ENCODE measurements around the gene NLGN2.
A peak's percentile ranks its signal among the peaks of the same experiment; 100 is the strongest.
"Not testable (repeated sequence)": the region's sequence is repeated elsewhere in the genome, so short reads cannot be mapped to it uniquely, and the experiment has no call there.

The NLGN2 gene

DNA sequence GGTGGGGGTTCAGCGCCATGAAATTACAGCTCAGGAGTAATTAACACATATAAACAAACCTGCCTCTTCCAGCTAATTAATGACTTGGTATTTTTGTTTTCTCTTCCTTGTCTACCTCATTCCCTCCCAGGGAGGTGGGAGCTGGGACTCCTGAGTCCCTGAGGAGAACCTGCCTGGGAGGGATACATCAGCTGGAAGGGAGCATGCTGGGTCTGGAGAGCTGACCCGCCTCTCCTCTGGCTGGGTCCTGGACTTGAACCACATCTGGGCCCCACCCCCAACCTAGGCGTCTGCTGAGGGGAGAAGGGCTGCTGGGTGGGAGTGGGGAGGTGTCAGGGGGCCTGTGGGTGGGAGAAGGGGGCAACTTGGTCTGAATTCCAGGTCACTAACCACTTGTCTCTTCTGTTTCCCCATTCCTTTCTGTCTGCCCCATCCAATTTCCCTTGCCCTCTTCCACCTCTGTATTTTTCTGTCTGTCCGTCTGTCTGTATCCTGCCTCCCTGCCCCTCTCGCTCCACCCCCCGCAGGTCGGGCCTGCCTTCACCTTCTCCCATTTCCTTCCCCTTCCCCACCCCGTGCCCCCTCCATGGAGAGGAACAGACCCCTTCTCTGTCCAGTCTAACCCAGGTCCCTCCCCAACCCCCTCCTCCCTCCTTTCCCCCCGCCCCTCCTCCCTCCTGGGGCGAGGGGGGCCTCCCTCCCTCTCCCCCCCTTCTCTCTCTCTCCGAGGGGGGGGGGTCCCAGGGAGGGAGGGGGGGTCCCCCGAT is at the start of gene NLGN2:
TSS of gene NLGN2 (plus strand) at position 361 of the 767 bp plus-strand sequence. CDS start 411 bp downstream, outside the sequence.
- DNase-seq (ENCODE audit: extremely low spot score, insufficient read length, low read depth) (no peak), FAIRE-seq (no peak)

DNA sequence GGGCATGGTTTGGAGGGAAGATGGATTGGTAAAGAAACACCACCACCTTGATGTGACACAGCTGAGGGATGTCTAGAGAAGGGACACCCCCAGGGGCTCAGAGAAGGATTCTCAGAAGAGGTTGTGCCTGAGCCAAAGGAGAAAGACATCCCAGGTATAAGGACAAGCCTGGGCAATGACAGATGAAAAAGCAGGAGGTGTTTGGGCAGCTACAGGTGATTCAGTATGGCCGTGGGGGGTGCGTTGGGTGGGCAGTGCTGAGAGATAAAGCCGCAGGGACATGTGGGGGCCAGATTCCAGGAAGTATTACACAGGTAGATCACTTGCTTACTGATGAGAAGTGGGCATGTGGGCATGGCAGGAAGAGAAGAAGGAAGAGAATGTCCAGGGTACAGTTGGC is 45.7 kb upstream of the NLGN2 start:
- FAIRE-seq, result no peak
- DNase-seq (ENCODE audit: extremely low spot score, insufficient read length, low read depth), result no peak

DNA sequence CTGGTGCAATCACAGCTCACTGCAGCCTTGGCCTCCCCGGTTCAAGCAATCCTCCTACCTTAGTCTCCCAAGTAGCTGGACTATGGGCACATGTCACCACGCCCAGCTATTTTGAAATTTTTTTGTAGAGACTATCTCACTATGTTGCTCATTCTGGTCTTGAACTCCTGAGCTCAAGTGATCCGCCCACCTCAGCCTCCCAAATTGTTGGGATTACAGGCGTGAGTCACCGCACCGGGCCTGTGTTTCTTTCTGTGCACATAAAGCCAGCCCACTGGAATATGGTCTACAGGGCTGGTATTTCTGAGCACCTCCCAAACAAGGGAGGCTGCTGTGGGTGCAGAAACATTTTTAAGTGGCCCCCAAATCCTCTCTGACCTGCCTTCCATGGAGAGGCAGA is 44.3 kb upstream of the NLGN2 start:
- no peak for DNase-seq (ENCODE audit: extremely low spot score, insufficient read length, low read depth)
- FAIRE-seq, result no peak

DNA sequence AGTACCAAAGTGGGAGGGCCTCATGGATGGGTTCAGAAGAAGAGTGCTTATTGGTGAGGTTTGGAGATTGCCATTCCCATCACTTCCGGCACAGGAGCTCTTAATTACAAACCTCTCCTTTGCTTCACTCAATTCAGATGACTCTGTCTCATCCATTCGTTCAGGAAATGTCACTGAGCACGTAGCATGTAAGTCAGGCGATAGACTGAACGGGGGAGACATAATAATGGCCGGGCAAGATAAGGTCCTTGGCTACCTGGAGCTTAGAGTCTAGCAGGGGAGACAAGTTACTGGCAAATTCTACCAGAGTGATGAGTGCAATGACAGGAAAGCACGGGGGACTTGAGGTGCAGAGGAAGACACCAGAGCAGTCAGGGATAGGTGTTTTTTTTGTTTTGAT is 41.7 kb upstream of the NLGN2 start:
- not testable (repeated sequence) for FAIRE-seq; DNase-seq (ENCODE audit: extremely low spot score, insufficient read length, low read depth)

DNA sequence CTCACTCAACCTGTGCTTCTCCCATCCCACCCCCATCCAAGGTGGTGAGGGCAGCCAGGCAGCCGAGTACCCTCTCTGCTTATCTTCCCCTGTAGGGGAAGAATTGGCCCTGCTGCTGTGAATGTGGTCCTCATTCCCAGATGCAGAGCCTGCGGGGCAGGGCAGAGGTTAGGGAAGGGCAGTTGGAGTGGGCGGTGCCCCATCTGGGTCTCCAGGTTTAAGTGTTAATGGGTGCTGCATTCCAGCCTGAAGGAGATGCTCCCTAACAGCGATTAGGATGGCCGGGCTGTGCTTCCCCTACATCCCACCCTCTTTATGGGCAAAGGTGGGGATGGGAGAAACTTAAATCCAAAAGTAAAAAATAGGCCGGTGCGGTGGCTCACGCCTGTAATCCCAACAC is 40.6 kb upstream of the NLGN2 start:
- FAIRE-seq, result no peak
- DNase-seq (ENCODE audit: extremely low spot score, insufficient read length, low read depth), result no peak

DNA sequence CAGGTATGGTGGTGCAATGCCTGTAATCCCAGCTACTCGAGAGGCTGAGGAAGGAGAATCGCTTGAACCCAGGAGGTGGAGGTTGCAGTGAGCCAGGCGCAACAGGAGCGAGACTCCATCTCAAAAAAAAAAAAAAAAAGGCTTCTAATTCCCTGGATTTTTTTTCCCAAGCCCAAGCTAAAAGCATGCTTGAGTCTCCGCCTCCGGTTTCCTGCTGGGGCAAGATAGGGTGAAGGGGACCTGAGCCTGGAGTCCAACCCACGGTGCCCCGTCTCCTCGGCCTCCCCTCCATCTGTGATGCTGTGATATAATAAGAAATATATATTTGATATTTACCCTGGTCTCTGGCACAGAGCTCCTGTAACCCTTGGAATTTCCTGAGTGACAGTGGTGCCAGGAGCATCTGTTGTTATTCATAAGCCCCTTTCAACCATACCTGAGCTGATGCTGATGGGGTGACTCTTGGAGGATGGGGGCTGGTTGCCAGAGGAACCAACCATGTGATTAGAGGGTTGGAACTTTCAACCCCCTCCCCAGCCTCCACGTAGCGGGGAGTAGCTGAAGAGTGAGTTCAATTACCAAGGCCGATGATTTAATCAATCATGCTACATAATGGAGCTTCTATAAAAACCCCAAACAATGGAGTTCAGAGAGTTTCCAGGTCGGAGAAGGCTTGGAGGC is 39.6 kb upstream of the NLGN2 start:
- FAIRE-seq (no peak), DNase-seq (ENCODE audit: extremely low spot score, insufficient read length, low read depth) (no peak)

DNA sequence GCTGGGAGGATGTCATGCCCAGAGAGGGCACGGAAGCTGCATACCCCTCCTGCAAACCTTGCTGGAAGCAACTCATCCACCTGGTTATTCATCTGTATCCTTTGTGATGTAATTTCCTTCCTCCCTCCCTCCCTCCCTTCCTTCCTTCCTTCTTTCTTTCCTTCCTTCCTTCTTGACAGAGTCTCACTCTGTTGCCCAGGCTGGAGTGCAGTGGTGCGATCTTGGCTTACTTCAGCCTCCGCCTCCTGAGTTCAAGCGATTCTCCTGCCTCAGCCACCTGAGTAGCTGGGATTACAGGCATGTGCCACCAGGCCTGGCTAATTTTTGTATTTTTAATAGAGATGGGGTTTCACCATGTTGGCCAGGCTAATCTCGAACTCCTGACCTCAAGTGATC is 39.0 kb upstream of the NLGN2 start:
- FAIRE-seq; DNase-seq (ENCODE audit: extremely low spot score, insufficient read length, low read depth): not testable (repeated sequence)

DNA sequence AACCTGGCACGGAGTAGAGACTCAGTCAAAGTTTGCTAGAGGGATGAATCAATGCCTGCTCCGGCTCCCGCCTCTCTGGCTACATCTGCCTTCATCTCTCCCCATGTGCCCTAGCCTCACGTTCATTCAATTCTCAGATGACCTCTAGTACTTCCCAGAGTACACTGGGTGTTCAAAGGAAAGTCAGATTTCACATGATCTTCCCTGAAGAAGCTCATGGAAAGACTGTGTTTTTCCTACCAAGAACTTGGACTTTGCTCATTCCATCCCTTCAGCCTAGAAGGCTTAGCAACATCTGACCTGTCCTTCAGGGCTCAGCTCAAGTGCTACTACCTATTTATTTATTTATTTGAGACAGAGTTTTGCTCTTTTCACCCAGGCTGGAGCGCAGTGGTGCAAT is 37.8 kb upstream of the NLGN2 start:
- FAIRE-seq (no peak), DNase-seq (ENCODE audit: extremely low spot score, insufficient read length, low read depth) (no peak)

DNA sequence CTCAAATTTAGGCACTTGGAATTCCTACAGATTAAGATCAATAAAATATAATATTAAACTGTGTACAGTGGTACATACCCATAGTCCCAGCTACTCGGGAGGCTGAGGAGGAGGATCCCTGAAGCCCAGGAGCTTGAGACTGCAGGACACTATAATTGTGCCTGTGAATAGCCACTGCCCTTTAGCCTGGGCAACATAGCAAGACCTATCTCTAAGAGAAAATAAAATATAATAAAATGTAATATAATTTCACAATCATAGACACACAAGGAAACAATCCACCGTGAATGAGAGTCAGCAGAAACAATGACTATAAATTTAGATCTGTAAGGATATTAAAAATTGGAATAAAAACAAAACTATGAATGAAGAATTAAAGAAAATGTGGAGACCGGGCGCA is 36.8 kb upstream of the NLGN2 start:
- no peak for FAIRE-seq
- DNase-seq (ENCODE audit: extremely low spot score, insufficient read length, low read depth), result no peak

DNA sequence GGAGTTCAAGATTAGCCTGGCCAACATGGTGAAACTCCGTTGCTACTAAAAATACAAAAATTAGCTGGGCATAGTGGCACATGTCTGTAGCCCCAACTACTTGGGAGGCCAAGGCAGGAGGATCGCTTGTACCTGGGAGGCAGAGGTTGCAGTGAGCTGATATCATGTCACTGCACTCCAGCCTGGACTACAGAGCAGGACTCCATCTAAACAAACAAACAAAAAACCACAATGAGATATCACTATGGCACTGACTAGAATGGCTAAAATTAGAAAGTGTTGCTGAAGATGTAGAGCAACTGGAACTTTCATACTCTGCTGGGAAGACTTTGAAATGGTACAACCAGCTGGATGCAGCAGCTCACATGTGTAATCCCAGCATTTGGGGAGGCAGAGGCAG is 33.3 kb upstream of the NLGN2 start:
- DNase-seq (ENCODE audit: extremely low spot score, insufficient read length, low read depth) (no peak), FAIRE-seq (no peak)

DNA sequence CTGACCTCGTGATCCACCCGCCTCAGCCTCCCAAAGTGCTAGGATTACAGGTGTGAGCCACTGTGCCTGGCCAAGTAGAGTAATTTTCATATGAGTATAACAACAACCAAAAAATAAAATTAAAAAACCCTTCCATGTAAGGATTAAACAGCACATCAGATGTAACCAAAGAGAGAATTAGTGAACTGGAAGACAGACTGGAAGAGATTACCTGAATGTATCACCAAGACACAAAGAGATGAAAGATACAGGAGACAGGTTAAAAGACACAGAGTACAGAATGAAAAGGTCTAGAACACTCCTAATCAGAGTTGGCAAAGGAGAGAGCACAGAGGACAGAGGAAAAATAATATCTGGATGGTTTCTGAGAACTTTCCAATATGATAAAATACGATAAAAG is 28.5 kb upstream of the NLGN2 start:
- no peak for FAIRE-seq
- no peak for DNase-seq (ENCODE audit: extremely low spot score, insufficient read length, low read depth)

DNA sequence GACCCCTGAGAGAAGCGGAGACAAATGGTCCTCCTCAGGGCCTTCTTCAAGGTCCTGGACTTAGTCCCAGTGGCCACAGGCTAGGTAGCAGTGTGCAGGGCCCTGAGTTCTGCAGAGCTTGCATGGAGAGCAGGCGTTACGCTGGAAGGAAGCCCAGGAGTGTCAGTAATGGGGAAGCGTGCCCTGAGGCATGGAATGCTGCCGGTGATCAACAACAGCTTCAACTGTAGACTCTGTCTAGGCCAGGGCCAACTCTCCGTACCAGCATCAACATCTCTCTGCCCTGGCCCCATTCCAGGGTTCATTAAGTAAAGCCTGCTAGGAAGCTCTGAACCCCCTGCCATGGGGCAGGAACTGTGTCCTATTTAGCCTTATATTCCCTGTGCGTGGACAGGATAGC is 27.3 kb upstream of the NLGN2 start:
- DNase-seq (ENCODE audit: extremely low spot score, insufficient read length, low read depth) (no peak), FAIRE-seq (no peak)

DNA sequence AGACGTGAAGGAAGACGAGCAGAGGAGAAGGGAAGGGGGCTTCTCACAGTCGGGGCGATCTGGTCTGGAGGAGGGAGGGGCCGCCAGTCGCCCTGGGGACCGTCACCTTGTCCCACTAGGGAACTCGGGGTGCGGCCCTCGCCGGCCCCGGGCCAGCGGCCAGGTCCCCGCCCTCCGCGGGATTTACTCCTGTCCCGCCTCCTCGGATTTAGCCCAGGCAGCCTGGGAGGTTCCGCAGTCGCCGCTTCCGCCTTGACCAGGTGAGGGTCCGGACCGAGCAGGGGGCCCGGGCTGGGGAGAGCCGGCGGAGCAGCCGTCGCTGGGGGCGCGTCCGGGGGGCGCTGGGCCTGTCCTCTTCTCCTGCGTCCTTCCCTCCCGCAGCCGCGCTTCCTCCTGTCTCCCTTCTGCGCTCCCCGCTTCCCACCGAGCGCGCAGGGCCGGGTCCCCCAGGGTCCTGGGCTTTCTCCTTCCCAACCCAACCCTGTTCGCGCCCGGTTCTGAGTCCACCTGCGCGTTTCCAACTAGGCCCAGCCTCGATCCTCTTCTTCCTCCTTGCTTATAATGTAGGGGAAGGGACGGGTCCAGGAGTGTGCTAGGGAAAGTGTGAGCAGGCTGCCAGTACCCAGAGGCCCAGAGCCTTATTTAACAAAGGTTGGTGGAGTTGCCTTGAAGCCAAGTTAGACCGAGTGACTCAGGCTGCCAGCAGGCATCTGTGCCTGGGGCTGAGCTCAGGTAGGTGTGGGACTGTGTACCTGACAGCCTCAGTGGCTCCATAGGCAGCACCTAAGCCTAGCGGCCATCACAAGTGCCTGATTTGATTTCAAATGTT is 26.6 kb upstream of the NLGN2 start, which contains the start of gene TNK1:
TSS of gene TNK1 (plus strand) at position 235 of the 829 bp plus-strand sequence. CDS start 1,838 bp downstream, outside the sequence.
- DNase-seq (ENCODE audit: extremely low spot score, insufficient read length, low read depth) (no peak), FAIRE-seq (no peak)

DNA sequence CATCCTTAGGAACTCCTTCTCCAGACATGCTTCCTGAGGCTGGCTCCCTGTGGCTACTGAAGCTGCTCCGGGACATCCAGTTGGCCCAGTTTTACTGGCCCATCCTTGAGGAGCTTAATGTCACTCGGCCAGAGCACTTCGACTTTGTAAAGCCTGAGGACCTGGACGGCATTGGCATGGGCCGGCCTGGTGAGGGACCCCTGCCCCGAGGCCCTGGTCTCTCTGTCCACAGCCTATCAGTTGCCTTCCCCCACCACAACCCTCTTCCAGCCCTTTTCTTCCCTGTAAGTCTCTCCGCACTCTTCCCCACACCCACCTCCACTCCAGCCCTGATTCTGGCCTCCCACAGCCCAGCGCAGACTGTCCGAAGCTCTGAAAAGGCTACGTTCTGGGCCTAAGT is 24.7 kb upstream of the NLGN2 start:
- DNase-seq (ENCODE audit: extremely low spot score, insufficient read length, low read depth), result no peak
- FAIRE-seq, result no peak

DNA sequence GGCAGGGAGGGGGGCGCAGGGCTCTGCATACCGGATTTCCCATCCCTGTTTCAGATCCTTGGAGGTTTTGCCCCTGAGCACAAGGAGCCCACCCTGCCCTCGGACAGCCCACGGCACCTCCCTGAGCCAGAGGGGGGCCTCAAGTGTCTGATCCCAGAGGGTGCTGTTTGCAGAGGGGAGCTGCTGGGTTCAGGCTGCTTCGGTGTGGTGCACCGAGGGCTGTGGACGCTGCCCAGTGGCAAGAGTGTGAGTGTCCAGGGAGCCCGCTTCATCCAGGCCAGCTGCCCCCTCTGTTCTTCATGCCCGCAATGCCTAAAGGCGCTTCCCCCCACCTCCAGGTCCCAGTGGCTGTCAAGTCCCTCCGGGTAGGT is 24.3 kb upstream of the NLGN2 start:
- DNase-seq (ENCODE audit: extremely low spot score, insufficient read length, low read depth), result no peak

DNA sequence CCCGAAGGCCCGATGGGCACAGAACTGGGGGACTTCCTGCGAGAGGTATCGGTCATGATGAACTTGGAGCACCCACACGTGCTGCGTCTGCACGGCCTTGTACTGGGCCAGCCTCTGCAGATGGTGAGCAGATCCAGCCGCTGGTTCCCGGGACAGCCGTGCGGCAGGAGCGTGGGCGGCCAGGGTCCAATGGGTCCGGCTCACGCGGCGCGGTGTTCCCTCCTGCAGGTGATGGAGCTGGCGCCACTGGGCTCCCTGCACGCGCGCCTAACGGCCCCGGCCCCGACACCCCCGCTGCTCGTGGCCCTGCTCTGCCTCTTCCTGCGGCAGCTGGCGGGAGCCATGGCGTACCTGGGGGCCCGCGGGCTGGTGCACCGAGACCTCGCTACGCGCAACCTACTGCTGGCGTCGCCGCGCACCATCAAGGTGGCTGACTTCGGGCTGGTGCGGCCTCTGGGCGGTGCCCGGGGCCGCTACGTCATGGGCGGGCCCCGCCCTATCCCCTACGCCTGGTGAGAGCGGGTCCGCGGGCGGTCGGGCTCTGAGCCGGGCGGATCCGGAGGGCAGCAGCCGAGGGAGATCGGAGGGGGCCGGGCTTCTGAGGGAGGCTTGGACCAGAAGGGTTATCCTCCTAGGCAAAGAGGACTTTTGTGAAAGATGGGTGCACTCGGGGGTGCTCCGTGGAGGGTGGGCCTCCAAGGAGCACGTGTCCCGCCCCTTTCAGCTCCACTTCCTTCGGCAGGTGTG is 23.7 kb upstream of the NLGN2 start:
- DNase-seq (ENCODE audit: extremely low spot score, insufficient read length, low read depth), result peak; percentile 82
- FAIRE-seq, result peak; percentile 77

More for the DNA sequence above, 24.3 kb upstream of the NLGN2 start:
- FAIRE-seq, result no peak

DNA sequence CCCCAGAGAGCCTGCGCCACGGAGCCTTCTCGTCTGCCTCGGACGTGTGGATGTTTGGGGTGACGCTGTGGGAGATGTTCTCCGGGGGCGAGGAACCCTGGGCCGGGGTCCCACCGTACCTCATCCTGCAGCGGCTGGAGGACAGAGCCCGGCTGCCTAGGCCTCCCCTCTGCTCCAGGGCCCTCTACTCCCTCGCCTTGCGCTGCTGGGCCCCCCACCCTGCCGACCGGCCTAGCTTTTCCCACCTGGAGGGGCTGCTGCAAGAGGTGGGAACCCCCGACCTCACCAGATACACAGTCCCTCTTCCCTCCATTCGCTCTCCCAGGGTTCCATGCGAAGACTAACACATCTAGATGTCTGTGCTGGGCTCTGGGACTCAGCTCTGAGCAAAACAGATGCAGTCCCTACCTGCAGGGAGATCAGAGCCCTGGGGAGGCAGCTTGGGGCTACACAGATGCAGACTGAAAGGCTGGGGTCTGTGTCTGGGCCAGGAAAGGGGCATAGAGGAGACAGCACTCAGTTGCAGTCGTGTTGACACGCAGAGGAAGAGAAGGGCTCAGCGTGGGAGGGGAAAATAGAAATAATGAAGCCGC is 23.1 kb upstream of the NLGN2 start:
- DNase-seq (ENCODE audit: extremely low spot score, insufficient read length, low read depth), result no peak
- FAIRE-seq, result no peak

DNA sequence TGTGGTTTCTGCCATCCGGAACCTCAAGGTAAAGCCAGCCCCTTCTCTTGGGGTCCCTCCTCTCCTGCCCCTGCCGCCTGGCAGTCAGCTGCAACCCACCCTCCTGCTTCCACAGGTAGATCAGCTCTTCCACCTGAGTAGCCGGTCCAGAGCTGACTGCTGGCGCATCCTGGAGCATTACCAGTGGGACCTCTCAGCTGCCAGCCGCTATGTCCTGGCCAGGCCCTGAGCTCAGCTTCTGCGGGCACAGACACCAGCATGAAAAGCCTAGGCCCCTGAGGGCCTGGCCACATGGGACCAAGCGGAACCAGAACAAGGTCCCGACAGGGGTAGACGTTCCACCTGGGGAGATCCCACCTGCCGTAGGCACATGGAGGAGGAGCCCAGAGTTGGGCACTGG is 18.8 kb upstream of the NLGN2 start:
- DNase-seq (ENCODE audit: extremely low spot score, insufficient read length, low read depth), result no peak
- no peak for FAIRE-seq

All from GM18507 (cell line).